Nephron (organoid): Measurements from ENCODE around the gene DPYSL4.

Source experiments
- H3K27ac Mint-ChIP-seq, 3 experiments: 2 replicates each; pipeline ENCODE4 v1.8.0; 2020; ENCODE audit warnings: mixed read lengths in 3 of 3, mild to moderate bottlenecking in 2 of 3, moderate library complexity in 1 of 3
- H3K27me3 Mint-ChIP-seq: 2 replicates; pipeline ENCODE4 v1.8.0; 2021; ENCODE audit warnings: low read depth, mild to moderate bottlenecking, moderate library complexity, mixed read lengths
- H3K36me3 Mint-ChIP-seq: 2 replicates; pipeline ENCODE4 v1.8.0; 2020; ENCODE audit warnings: low read depth, mixed read lengths
- H3K4me1 Mint-ChIP-seq: 2 replicates; pipeline ENCODE4 v1.8.0; 2020; ENCODE audit warnings: mixed read lengths
- H3K4me3 Mint-ChIP-seq, 3 experiments: 2 replicates each; pipeline ENCODE4 v1.8.0; 2020; ENCODE audit warnings: mild to moderate bottlenecking in 3 of 3, mixed read lengths in 3 of 3, moderate library complexity in 2 of 3
- H3K9me3 Mint-ChIP-seq: 2 replicates; pipeline ENCODE4 v1.8.0; 2020; ENCODE audit warnings: mixed read lengths
- TF ChIP-seq, protein P1 (sequence below), 3 experiments: fragments of 200-600 bp; sonication (generic); IDR thresholded peaks; one replicate each; pipeline ENCODE4 v1.5.0; 2021; ENCODE audit warnings: antibody characterized with exemption in 3 of 3; ENCODE audit not compliant: unreplicated experiment in 3 of 3

The DPYSL4 gene

DNA sequence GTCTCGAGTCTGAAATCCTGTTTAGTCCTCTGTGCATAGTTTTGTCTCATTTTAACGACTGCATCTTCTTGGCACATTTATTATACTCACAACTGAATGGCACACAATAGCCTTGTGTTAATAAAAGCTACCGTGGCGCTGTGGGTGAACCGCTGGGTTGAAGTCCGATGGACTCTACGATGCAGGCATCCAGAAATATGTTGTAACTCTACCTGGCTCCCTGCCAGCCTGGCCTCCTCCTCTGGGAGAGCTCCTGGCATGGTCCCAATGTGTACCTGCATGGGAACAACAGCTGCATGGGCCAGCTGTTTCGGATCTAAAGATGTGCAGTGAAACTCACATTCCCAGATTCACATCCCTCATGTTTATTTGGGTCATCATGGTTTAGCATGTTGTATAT is 3.7 kb upstream of the DPYSL4 start:
- Mint-ChIP-seq H3K4me1 (peaks cover 19% of the 10 kb centered on the region), H3K27ac (no peak overlapping the region), H3K4me3 (peak overlapping the region in 1 of 3 experiments; percentile 2), H3K9me3 (peaks cover 2% of the 10 kb centered on the region), H3K36me3 (no peaks in the 10 kb centered on the region), H3K27me3 (peaks cover 58% of the 10 kb centered on the region)
- TF ChIP-seq, protein P1, sequence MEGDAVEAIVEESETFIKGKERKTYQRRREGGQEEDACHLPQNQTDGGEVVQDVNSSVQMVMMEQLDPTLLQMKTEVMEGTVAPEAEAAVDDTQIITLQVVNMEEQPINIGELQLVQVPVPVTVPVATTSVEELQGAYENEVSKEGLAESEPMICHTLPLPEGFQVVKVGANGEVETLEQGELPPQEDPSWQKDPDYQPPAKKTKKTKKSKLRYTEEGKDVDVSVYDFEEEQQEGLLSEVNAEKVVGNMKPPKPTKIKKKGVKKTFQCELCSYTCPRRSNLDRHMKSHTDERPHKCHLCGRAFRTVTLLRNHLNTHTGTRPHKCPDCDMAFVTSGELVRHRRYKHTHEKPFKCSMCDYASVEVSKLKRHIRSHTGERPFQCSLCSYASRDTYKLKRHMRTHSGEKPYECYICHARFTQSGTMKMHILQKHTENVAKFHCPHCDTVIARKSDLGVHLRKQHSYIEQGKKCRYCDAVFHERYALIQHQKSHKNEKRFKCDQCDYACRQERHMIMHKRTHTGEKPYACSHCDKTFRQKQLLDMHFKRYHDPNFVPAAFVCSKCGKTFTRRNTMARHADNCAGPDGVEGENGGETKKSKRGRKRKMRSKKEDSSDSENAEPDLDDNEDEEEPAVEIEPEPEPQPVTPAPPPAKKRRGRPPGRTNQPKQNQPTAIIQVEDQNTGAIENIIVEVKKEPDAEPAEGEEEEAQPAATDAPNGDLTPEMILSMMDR (IDR thresholded peaks at IDR 0.05; ENCODE audit: unreplicated experiment in 3 of 3) = no peak

DNA sequence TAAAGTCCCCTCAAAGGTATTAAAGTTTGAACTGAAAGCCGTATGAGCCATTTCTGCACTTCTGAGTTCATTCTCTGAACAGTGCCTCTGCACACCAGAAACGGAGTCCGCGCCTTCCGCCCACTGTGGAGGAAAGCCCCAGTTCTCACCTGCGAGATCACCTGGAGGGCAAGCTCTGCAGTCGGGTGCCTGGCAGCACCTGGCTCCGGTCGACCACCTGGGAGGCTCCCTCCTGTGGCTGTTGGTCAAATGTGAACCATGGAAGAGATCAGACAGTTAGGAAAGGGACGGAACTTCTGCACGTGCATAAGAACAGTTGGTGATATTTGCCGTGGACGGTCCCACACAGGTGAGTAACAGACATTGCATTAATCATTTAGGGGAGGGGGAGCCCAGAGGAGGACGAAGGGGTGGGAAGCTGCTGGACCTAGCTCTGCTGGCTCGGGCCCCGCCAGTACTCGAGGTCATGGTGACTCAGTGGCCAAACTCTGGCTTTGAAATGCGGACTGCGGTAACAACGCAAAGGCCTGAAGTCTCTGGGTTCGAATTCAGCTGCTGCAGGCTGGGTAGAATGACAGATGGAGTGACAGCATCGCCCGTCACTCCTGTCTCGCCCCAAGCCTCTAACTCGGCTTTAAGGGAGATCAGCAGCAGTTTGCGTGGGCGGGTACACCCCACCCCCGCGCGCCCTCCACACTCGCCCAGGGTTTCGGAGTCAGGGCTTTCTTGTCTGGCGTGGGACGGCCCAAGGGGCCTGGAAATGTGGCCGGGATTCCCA is 1.7 kb upstream of the DPYSL4 start:
- Mint-ChIP-seq H3K4me1 (peaks cover 33% of the 10 kb centered on the region), H3K27me3 (peaks cover 77% of the 10 kb centered on the region), H3K9me3 (peaks cover 2% of the 10 kb centered on the region)

DNA sequence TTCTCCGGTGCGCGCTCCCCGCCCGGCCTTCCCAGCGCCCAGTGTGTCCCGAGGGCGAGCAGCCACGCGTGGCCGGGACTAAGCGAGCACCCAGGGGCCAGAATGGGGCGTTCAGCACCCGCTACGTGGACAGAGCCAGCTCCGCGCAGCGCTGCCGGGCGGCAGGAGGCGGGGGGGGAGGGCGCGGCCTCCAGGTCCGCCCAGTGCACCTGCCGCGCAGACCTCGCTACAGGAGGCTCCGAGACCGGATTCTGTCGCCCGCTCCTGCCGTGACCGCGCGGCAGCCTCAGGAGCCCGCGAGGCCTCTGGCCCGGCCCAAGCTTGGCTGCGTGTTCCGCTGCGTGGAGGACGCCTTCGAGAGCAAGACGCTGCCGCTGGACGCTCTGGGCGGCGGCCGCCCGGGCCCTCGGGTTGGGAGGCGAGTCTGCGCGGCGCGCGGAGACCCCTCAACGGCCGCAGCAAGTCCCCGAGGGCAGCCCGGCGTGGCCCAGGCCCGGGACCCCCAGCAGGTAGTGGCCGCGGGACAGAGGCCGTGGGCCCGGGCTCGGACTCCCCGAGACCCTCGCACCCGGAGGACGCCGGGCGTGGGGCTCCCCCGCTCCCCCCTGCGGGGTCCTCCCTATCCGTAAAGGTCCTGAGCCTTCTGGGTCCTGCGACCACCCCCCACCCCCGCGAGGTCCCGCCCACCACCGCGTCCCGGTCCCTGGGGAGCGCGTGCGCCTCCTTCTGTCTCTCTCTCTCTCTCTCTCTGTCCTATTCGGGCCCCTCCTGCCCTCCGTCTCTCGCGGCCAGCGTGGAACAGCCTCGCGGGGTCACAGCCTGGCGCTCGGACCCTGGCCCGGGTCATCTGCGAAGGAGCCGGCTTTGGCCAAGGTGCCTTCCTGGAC is 904 bp upstream of the DPYSL4 start:
- H3K4me1 Mint-ChIP-seq = peaks cover 29% of the 10 kb centered on the region
- peaks cover 14% of the 10 kb centered on the region for H3K36me3 Mint-ChIP-seq
- H3K27me3 Mint-ChIP-seq = peaks cover 74% of the 10 kb centered on the region
- H3K9me3 Mint-ChIP-seq = peaks cover 2% of the 10 kb centered on the region
- no peak overlapping the region for H3K27ac Mint-ChIP-seq
- TF ChIP-seq, protein P1 (IDR thresholded peaks at IDR 0.05; ENCODE audit: unreplicated experiment in 3 of 3) = no peak
- peak overlapping the region in 1 of 3 experiments; percentile 72 for H3K4me3 Mint-ChIP-seq

More for the DNA sequence above, 1.7 kb upstream of the DPYSL4 start:
- no peak overlapping the region for H3K27ac Mint-ChIP-seq
- H3K4me3 Mint-ChIP-seq = peak overlapping the region; percentile 72 to 80 (median 80)
- peaks cover 6% of the 10 kb centered on the region for H3K36me3 Mint-ChIP-seq
- TF ChIP-seq, protein P1 (IDR thresholded peaks at IDR 0.05; ENCODE audit: unreplicated experiment in 3 of 3) = no peak

DNA sequence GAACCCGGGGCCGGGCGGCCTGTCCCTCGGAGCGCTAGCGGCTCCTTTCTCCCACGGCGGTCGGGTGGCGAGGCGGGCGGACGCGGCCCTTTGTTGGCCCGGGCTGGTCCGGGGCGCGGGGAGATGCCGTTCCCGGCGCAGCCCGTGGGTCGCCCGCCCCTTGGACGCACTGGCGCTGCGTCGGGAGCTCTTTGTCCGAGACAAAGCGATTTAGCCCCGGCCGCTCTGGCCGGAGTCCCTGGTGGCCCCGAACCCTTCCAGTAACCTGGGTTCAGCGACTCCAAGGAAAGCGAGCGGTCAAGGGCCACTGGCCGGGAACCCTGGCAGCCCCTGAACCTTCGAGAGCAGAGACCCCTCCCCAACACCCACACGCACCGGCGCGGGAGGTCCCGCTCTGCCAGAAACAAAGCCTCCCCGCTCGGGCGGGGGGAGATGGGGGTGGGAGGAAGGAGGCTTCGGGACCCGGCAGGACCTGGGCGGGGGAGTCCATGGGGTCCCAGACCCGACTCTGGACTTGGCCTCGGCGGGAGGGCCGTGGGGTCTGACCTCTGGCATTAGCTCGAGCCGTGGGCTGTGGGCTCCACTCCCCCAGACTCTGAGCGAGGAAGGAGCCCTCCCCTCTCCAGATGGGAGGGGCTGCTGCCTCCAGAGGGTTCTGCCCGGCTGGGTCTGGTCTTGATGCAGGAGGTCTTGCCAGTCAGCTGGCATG is 836 bp downstream of the DPYSL4 start:
- no peak overlapping the region for H3K27ac Mint-ChIP-seq
- peak overlapping the region; percentile 79 to 84 (median 82) for H3K4me3 Mint-ChIP-seq
- peaks cover 21% of the 10 kb centered on the region for H3K36me3 Mint-ChIP-seq
- TF ChIP-seq, protein P1 (IDR thresholded peaks at IDR 0.05; ENCODE audit: unreplicated experiment in 3 of 3) = no peak
- H3K27me3 Mint-ChIP-seq = peaks cover 60% of the 10 kb centered on the region
- peaks cover 26% of the 10 kb centered on the region for H3K4me1 Mint-ChIP-seq
- H3K9me3 Mint-ChIP-seq = no peaks in the 10 kb centered on the region

DNA sequence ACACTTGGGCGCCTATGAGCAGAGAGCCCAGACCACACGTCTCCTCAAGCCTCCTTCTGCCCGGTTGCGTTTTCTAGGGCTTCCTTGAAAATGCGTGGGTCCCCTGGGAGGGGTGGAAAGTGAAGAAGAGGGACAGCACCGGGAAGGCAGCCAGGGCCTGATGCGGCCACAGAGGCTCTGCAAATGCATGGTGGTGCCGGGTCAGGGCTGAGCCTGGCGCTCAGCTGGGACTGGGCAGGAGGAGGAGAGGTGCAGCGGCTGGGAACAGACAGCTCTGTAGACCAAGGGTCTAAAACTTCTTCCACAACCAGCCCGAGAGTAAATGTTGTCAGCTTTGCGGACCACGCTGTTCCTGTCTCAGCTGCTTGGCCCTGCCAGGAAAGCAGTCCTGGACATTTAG is 1.6 kb downstream of the DPYSL4 start:
- Mint-ChIP-seq H3K27me3 (peaks cover 59% of the 10 kb centered on the region), H3K4me1 (peaks cover 26% of the 10 kb centered on the region), H3K36me3 (peaks cover 26% of the 10 kb centered on the region), H3K4me3 (peak overlapping the region; percentile 79 to 84 (median 82)), H3K27ac (no peak overlapping the region), H3K9me3 (no peaks in the 10 kb centered on the region)
- TF ChIP-seq, protein P1 (IDR thresholded peaks at IDR 0.05; ENCODE audit: unreplicated experiment in 3 of 3) = no peak
